HPDE6-E6E7 (cell line): ENCODE measurements around the gene NEDD4L.

Experiments
- DNase-seq: peaks from one replicate; pipeline ENCODE4 v3.0.0; 2011; ENCODE audit warnings: missing footprints; ENCODE audit errors: extremely low spot score

The NEDD4L gene

DNA sequence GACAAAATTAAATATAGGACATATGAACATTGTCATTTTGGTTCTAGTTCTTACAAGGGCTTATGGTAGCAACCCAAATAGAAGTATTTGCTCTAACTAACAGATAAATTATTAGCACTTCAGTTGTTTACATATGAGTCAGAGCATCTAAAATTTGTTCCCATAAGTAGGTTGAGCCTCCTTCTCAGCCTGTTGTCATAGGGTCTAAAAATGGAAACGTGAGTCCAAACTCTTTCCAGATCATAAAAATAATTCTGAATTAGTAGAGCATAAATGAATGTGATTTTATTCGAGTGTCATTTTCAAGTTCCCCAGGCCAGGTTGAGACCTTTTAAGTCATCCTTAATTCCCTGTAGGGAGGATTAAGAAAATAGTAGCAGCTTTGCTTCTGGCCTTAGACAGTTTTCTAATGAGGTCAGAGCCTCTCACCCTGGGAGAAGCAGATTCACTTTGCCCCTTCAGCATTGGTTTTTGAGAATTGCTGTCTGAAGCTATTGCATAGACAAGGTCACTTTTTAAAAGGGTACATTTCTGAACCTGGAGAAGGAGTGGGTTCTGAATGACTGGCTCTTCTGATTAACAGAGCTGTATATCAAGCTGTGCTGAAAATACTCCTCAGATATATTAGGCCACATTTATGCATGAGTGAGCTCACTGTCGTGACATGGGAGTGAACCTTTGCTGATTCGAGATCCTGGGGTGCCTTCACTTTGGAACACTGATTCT, 164.3 kb downstream of the NEDD4L start:
- no peak for DNase-seq

DNA sequence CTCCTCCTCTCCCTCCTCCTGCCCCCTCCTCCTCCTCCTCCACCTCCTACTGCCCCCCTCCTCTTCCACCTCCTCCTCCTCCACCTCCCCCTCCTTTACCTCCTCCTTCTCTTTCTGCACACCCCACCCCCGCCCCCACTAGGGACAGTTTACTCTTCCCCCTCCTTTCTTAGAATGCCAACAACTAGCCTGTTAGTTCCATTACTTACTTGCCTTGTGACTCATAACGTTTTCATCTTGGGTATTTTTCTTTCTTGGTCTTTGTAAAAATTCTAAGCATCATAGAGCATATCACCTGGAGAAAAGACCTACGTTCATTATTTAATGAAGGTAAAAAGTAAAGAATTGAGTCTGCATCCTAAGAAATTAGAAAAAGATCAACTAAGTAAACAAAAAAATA, 165.3 kb downstream of the NEDD4L start:
- DNase-seq, result no peak

DNA sequence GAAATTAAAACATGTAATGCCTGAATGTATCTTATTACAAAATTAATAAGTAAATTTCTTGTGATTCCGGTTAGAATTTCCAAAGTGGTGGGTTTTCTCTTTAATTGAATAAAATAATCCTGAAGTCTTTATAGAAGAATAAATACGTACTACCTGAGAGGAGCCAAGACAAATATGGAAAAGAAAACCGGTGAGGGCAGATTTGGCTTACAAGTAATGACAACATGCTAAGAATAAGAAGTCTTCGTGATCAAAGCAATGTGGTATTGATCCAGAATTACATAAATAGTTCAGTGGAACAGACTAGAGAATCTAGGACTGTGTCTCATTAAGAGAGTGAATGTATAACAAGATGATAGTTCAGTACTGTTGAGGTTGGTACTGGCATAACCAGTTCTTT, 167.5 kb downstream of the NEDD4L start:
- DNase-seq, result no peak

DNA sequence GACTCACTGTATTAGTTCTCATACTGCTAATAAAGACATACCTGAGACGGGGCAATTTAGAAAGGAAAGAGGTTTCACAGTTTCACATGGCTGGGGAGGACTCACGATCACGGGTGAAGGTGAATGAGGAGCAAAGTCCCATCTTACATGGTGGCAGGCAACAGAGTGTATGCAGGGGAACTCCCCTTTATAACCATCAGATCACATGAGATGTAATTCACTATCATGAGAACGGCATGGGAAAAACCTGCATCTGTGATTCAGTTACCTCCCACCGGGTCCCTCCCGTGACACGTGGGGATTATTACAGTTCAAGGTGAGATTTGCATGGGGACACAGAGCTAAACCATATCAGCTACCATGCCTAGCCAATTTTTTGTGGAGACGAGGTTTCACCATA, 168.2 kb downstream of the NEDD4L start:
- DNase-seq, result no peak

DNA sequence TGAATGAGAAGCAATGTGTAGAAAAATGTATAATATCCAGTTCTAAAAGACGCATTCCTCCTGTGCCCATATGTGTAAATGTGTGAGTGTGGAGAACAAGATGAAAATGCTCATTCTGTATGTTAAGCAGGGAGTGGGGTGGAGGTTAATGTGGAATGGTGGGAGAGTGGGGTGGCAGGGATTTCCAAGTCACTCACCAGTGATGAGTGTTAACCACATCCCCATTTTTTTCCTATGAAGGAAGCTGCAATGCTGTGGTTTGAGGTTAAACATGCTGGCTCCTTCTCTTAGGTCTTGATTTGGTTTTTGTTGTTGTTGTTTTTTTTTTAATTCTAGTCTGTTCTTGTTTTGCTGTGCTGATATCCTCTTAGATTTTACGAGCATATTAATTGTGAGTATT, 169.4 kb downstream of the NEDD4L start:
- DNase-seq, result no peak

DNA sequence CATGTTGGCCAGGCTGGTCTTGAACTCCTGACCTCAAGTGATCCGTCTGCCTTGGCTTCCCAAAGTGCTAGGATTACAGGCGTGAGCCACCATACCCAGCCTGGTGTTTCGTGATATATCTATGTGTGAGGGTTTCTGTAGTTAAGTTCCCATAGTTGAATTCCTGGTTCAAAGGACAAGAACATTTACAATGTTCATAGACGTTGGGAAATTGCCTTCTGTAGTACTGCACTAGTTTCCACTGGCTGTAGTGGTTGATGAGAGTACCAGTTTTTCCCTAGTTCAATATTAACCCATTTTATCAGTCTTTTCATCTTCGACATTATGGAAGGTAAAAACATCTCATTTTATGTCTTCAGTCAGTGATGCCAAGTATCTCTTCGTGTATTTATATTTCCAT, 171.0 kb downstream of the NEDD4L start:
- no peak for DNase-seq

DNA sequence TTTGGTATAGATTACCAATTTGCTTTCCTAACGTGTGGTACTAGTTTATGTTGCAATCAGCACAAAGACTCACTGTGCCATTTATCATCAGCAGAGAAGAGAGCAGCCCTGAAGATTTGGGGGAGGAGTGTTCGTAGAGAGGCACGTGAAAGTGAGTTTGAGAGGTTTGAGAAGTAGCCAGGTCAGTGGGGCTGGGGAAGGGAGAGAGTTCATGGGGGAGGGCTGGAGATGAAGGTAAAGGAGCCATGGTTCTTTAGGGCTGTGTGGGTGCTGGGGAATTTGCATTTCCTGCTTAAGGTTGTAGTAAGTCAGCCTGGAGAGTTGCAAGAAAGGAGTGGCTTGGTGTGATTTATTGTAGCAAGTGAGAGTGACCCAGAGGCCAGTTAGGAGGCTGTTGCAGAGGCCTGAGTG, 172.1 kb downstream of the NEDD4L start:
- no peak for DNase-seq

DNA sequence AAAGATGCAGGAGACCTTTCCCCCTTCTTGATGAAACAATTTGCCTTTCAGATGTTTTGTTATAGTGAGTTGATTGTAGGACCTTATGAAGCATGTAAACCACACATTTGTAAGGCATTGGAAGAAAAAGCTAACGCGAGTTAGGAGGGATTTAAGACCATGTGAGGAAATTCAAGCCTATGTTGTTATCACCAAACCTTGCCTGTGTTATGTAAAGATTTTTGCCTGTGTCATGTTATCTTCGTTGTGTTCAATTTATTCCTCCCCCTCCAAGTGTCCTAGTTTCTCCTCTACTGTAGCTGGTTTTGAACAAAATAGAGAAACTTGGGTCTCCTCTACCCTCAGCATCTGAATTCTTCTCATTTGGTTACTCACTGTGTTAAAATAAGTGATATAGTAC, 173.0 kb downstream of the NEDD4L start:
- DNase-seq, result no peak

DNA sequence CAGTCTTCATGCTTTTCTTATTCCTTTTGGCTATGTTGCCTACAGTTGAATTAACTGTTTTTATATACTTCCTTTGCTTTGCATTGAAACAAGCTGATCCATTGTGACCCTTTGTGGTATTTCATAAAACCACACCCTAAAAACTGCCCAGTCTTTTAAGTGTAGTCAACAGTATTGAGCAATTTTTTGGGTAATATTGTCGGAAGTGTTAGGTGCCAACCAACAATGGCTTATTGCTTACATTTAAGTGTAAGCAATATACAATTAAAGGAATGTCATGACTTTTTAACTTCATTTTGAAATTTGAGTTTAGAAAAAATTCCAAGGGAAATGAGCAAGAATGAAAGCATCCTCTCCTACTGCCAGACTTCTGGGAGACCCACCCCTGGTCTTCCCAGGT, 174.1 kb downstream of the NEDD4L start:
- no peak for DNase-seq

DNA sequence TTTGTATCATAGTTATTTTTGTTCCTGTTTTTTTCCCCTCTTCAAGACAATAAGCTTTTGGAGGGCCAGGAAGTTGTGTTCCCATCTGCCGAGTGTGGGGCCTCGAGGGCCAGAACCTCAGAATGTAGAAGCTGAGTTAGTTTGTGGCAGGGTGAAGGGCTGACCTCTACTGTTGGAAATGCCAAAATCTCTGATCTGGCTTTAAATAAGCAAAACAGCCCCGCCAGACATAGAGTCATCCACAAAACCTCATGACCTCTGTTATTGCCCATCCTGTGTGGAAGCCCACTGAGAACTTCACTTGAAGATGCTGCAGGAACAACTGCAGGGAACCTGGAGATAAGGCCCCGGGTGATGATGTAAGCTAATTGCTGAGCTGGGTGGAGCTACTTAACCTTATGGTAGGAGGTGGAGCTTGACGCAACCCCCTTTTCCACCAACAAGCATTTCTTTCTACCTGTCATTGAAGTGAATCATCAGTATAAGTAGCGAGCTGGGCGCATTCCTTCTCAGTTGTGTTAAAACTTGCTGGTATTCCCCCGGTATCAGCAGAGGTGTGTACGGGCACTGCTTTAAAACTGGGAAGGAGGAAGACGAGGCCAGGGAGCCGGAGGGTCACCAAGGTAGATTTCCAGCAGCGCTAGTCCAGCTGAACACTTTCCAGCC, 177.2 kb downstream of the NEDD4L start:
- DNase-seq, result peak; percentile 89

DNA sequence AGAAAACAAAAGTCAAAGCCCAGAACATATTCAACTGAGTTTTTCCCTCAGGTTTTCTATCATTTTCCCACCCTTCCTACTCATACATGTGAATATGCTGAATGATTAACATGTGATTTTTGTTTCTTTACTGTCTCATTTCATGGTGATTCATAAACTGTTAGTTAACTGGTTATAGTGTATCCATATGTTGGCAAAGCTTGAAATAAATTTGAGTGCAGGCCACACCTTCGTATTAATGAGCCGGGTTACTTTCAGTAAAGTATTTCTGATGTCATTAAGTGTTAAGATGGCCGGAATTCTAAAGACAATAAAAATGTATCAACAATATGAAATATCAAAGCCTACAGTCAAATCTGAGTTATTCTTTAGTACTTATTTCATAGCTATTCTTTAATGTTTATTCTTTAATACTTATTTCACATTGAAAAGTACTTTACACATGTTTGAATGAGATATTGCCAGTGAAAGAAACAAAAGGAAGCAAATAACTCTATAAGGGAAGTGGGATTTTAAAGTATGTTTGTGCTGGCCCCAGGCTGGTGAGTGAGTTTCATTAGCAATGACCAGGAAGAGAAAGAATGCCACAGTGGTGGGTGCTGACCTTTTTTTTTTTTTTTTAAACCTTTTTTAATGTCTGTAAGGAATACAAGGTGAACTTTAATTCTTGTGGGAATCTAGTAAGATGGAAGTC, 178.6 kb downstream of the NEDD4L start:
- no peak for DNase-seq

DNA sequence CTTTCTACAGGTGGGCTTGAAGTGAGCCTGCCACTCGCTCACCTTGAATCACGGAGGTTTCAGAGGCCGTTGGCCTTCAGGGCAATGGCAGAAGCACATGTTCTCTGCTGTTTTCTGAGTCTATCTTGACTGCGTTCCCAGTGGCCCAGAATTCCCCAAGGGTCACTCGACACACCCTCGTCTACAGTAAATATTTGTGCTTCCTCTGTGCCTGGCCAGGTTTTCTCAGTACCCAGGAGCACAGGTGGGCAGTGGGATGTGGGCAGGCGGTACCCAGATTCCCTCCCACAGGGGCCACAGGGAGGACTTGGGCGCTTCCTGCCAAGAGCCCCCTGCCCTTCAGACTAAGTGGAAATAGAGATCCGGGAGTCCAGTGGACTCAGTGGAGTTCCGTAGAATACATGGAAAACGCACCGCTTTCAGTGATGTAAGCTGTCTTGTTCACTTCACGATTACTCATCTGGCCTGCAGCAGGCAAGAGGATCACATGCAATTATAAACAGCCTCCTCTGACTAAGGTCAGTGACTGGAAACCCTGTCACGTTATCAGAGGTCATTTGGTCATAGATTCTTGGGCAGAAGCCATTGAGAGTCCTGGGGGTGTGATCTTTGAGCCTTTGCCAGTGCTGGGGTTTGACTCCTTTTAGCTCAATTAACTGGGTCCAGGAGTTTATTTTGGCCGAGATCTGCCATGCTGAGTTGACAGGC, 179.8 kb downstream of the NEDD4L start:
- DNase-seq, result peak; percentile 74

DNA sequence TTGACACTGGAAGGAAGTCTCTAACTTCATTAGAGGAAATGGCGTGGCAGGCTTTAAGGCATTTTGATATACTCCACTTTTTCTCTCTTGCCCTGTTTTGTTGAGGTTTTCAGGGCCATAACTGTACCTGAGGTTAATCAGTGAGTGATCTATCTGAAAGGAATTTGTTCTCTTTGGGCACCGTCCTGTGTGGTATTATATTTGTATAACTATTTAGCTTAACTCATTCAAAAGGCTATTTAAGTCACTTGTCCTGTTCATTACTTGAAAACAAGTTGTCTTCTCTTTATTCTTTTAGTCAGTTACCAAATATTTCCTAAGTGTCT, 180.4 kb downstream of the NEDD4L start:
- no peak for DNase-seq

DNA sequence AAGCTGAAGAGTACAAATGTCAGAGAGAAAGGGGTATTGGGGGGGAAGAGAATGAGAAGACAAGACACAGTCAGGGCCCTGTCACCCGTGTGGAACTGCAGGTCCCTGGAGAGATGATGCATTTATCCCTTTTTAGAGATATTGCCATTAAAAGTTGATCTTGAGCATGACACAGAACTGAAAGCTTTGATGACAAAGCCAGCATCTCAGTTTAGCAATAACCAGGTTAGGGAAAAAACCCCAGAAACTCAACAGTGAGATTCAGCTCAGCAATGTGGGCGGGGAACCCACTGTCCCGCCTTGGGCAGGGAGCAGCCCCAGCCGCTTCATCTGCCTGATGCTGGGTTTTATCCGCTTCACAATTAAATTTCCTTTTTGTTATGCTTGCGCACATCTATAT, 181.1 kb downstream of the NEDD4L start:
- no peak for DNase-seq

DNA sequence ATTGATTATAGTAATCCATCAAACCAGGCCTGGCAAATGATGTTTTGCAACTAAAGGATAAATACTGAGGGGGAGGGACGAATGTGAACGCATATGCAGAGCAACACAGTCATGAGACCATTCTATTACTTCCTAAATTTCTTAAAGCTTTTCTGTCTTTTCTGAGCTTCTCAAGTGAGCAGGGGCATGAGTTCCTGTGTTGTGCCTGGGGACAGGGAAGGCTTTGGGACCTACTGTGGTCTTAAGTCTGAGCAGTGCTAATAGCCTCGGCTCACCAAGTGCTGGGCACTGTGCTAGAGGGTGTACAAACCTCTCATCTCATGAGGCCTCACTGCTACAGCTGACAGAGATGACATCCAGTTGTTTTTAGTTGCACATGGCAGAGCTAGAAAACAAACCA, 182.4 kb downstream of the NEDD4L start:
- DNase-seq, result no peak

DNA sequence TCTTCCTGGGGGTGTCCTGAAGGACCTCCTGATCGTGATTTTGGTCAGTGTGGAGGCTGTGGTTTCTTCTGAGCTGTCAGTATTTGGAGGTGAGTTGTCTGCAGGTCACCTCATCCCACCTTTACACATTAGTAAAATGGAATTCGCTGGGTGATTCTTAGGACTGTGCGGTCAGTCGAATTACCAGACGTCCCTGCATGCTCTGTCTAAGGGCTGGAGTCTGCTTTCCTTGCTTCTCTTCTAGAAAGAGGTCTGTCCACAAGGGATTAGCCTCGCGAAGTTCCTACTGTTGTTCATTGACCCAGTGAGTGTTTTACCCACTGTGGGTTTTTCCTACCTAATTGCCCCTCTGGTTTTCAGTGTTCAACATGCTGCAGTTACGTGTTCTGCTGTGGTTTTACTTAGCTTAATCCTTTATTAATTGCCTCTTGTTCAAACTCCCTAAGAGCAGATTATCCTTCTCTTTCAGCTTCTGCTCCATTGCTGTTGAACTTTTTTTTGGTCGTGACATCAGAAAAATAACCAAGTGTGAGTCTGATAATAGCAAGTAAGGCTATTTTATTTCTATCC, 183.4 kb downstream of the NEDD4L start:
- DNase-seq, result no peak

DNA sequence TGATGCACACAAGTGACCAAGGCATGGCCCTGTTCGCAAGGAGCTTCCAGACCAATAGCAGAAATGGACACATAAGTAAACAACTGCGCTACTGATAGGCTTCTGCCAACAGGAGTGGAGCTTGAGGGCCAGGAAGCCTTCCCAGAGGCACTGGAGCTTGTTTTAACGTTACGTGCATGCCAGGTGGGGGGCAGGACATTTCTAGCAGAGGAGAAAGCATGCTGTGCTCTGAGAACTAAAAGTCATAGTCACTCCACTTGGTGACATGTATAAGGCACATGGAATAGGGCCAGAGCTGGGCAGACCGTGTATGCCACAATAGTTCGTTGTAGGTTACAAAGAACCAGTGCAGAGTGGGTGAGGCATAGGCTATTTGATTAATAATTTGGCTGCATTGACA, 184.2 kb downstream of the NEDD4L start:
- DNase-seq, result no peak

DNA sequence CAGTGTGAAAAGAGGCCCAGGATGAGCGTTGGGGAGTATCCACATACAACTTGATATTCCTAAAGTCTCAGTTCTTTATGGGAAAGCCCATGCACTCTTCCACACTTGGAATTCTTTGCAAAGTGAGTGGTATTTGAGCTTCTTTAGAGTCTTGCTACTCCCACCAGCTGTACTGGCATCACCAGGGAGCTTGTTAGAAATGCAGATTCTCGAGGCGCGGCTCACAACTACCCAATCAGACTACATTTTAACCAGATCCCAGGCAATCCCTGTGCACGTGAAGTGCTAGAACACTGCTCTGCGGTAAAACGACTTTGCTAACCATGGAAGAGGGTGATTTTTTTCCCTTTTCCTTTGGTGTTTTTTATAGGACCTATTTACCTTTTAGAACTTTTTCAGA, 184.7 kb downstream of the NEDD4L start:
- DNase-seq, result no peak

DNA sequence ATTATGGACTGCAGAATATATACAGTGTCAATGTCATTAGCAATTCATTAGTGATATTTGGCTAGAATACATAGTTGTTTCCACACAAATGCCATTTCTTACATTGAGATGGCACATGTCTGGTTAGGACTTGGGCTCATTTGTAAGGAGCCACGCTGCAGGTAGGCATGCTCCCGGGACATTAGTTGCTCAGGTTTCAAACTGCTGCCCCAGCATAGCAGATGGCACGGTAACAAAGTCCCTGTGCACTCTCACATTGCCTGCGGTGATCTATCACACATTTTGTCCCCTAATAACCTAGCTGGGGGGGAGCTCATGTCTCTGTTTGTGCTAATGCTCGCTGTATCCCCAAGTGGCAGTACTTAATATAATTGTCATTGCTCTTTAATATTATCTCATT, 185.1 kb downstream of the NEDD4L start:
- no peak for DNase-seq

DNA sequence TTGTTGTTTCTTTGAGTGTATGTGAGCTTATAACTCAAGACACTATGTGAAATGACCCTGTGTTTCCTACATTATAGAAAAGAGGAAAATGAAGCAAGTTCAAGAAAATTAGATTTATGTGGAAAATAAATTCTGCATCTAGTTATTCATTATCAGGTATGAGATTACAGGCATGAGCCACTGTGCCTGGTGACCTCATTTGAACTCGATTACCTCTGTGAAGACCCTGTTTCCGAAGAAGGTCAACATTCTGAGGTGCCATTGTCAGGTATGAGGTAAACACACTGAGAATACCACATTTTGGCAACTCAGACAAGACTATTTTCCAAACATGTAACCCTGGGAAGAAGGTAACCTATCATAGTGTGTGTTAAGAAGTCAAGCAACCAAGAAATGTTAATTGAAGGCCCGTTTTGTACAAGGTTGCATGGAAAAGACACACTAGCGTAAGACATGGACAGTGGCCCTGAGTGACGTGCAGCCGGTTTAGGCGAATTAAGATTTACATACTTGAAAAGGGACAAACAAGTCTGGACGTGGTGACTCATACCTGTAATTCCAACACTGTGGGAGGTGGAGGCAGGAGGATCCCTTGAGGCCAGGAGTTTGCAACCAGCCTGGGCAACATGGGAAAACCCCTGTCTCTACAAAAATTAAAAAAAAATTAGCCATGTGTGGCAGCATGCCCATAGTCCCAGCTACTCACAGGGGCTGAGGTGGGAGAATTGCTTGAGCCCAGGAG, 186.6 kb downstream of the NEDD4L start:
- DNase-seq, result no peak

DNA sequence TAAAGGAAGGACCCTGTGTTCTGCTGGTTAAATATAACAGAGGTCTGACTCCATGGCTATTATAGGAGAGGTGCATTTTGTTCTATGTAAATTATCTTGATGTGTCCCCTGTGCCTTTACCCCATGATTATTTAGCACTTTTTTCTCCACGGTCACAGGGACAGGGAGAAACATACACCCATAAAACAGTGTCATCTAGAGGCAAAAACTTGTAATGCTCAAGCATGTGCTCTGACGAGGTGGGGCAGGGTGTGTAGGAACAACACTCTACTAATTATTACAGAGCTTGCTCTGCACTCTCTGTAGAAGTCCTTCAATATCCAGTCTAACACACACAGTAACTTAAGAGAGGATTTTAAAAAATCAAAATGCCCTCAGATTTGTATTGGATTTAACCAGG, 187.9 kb downstream of the NEDD4L start:
- DNase-seq, result no peak

DNA sequence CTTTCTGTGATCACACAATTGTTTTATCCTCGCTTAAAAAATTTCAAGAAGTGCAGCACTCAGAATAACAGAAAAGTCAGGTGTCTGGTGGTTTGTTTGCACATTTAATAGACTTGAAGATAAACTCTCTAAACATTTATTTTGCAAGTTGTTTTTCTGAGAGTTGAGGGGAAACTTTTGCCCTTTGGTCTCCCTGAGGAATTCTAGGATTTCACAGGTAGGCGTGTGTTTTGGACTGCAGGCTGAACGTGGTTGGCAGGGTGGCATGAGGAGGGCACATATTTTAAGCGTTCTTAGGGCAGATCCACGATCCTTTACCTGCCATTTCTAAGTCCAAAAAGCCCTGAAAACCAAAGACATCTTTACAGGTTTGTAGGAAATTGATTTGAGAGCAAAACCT, 188.6 kb downstream of the NEDD4L start:
- no peak for DNase-seq
